ENCODE measurements around the gene RYK.
"Not testable (repeated sequence)": the region's sequence is repeated elsewhere in the genome, so short reads cannot be mapped to it uniquely, and the experiment has no call there.

Gene RYK

GRCh38 chr3:134250717-134251220, at the start of gene RYK:
Gene RYK (minus strand): TSS chr3:134250859. CDS start chr3:134250654, 205 bp downstream.
- peak; percentile 56 for DNase-seq (ENCODE audit: low read depth)

- DNase-seq (ENCODE audit: low read depth): no peak
These were observed 49.2 kb upstream of the RYK start for GRCh38 chr3:134299888-134300206.

- peak; percentile 57 for DNase-seq (ENCODE audit: low read depth)
These were observed 48.7 kb upstream of the RYK start for GRCh38 chr3:134299185-134299887.

- DNase-seq (ENCODE audit: low read depth): no peak
These were observed 47.6 kb upstream of the RYK start for GRCh38 chr3:134298249-134298648.

- DNase-seq (ENCODE audit: low read depth): no peak
These were observed 46.0 kb upstream of the RYK start for GRCh38 chr3:134296616-134297015.

GRCh38 chr3:134295930-134296329, 45.3 kb upstream of the RYK start:
- DNase-seq (ENCODE audit: low read depth): no peak

GRCh38 chr3:134294302-134295280, 43.9 kb upstream of the RYK start:
- DNase-seq (ENCODE audit: low read depth): no peak

- peak; percentile 76 for DNase-seq (ENCODE audit: low read depth)
These were observed 40.9 kb upstream of the RYK start for GRCh38 chr3:134291319-134292254.

GRCh38 chr3:134287512-134287911, 36.9 kb upstream of the RYK start:
- DNase-seq (ENCODE audit: low read depth): no peak

- no peak for DNase-seq (ENCODE audit: low read depth)
These were observed 33.8 kb upstream of the RYK start for GRCh38 chr3:134284438-134284837.

- DNase-seq (ENCODE audit: low read depth): no peak
These were observed 32.0 kb upstream of the RYK start for GRCh38 chr3:134282659-134283047.

GRCh38 chr3:134281912-134282658, 31.4 kb upstream of the RYK start:
- no peak for DNase-seq (ENCODE audit: low read depth)

- DNase-seq (ENCODE audit: low read depth): no peak
These were observed 28.8 kb upstream of the RYK start for GRCh38 chr3:134279466-134279865.

- DNase-seq (ENCODE audit: low read depth): no peak
These were observed 26.5 kb upstream of the RYK start for GRCh38 chr3:134277066-134277660.

- no peak for DNase-seq (ENCODE audit: low read depth)
These were observed 25.4 kb upstream of the RYK start for GRCh38 chr3:134276086-134276485.

- DNase-seq (ENCODE audit: low read depth): not testable (repeated sequence)
These were observed 24.5 kb upstream of the RYK start for GRCh38 chr3:134275110-134275509.

GRCh38 chr3:134274571-134274970, 23.9 kb upstream of the RYK start:
- no peak for DNase-seq (ENCODE audit: low read depth)

GRCh38 chr3:134267996-134268395, 17.3 kb upstream of the RYK start:
- DNase-seq (ENCODE audit: low read depth): no peak

- DNase-seq (ENCODE audit: low read depth): no peak
These were observed 10.3 kb upstream of the RYK start for GRCh38 chr3:134260987-134261386.

- no peak for DNase-seq (ENCODE audit: low read depth)
These were observed 8.2 kb upstream of the RYK start for GRCh38 chr3:134258761-134259347.
